ENCODE results near the gene CDC20. TPM values are rescaled to one million over a fixed set of nuclear protein-coding genes. Genes with fewer than 3 reads are reported as not detected.
A peak's percentile ranks its signal among the peaks of the same experiment; 100 is the strongest.
"Not testable (repeated sequence)": the region's sequence is repeated elsewhere in the genome, so short reads cannot be mapped to it uniquely, and the experiment has no call there.

CDC20 gene
- total RNA-seq, 1 donor, result 23.9 TPM

- peak; percentile 75 for DNase-seq (ENCODE audit: low read depth)
- H3K4me3 ChIP-seq (ENCODE audit: low read depth, low read length), result peak within 1 kb of the TSS; percentile 86
- peak; percentile 34 for TF ChIP-seq CTCF (IDR thresholded peaks at IDR 0.05; ENCODE audit: insufficient read depth, low read length)
Measured at GRCh38 chr1:43367904-43368645, 9.3 kb downstream of the CDC20 start, which contains the start of gene ELOVL1. ELOVL1 (minus strand) TSS chr1:43368011; CDS start chr1:43365609, 2,402 bp downstream.

DNA sequence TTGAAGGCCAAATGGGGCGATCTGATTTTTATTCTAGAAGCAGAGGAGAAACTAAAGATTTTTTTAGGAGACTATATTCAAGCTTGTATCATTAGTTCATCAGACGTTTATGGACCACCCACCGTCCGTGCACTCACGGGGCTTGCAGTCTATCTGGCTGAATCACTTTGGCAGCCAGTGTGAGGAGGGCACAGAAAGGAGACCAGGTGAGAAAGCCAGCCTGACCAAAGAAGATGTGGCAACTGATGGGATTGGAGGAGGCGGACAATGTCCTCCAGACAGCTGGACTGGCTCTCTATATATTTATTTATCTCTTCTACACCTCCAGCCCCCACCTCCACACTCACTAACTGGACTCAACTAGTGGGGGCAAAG is 9.9 kb downstream of the CDC20 start:
- no peak for TF ChIP-seq CTCF (IDR thresholded peaks at IDR 0.05; ENCODE audit: insufficient read depth, low read length)
- no peak for DNase-seq (ENCODE audit: low read depth)

DNA sequence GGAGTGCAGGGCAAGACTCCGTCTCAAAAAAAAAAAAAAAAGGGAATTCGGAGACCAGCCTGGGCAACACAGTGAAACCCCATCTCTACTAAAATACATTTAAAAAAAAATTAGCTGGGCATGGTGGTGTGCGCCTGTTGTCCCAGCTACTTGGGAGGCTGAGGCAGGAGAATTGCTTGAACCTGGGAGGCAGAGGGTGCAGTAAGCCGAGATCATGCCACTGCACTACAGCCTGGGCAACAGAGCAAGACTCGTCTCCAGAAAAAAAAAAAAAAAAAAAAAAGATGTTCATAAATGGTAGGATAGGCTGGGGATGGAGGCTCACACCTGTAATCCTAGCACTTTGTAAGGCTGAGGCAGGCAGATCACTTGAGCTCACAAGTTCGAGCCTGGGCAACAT is 11.0 kb downstream of the CDC20 start:
- H3K4me3 ChIP-seq (ENCODE audit: low read depth, low read length); DNase-seq (ENCODE audit: low read depth): not testable (repeated sequence)

More for the DNA sequence above, 9.9 kb downstream of the CDC20 start:
- peak overlapping the region; percentile 72 for H3K4me3 ChIP-seq (ENCODE audit: low read depth, low read length)

DNA sequence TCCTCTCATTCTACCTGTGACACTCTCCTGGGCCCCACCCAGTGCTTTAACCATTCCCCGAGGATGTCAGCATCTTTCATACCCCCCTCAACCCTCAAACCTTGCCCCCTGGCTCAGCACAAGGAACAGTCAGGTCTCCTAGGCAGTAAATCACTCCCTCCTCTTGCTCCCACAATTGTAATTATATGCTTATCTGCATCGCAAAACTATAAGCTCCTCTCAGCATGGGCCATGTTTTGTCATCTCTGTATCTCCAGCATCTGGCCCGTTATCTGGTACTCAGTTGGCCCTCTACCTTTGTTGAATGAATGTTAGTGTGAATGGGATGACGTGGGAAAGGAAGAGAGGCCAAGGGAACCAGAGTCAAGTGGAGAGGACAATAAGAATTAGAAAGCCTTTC is 11.8 kb downstream of the CDC20 start:
- H3K4me3 ChIP-seq (ENCODE audit: low read depth, low read length), result no peak overlapping the region
- no peak for TF ChIP-seq CTCF (IDR thresholded peaks at IDR 0.05; ENCODE audit: insufficient read depth, low read length)
- no peak for DNase-seq (ENCODE audit: low read depth)

DNA sequence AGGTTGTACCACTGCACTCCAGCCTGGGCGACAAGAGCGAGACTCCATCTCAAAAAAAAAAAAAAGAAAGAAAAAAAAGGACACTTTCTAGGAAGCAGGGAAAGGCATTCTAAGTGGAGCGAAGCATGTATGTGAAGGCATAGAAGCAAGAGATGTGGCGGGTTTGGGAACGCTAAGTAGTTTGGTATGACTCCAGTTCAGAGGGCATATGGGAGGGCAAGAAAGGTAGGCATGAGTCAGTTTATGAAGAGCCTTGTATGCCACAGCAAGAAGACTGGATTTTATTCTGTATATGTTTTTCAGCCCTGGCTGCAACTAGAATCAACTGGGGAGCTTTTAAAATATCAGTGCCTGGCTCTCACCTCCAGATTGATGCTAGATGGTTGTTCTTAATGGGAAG is 13.4 kb downstream of the CDC20 start:
- no peak for DNase-seq (ENCODE audit: low read depth)
- TF ChIP-seq CTCF (IDR thresholded peaks at IDR 0.05; ENCODE audit: insufficient read depth, low read length), result no peak
- H3K4me3 ChIP-seq (ENCODE audit: low read depth, low read length), result no peak overlapping the region

- DNase-seq (ENCODE audit: low read depth), result peak; percentile 85
- H3K4me3 ChIP-seq (ENCODE audit: low read depth, low read length), result no peak overlapping the region
- no peak for TF ChIP-seq CTCF (IDR thresholded peaks at IDR 0.05; ENCODE audit: insufficient read depth, low read length)
Measured at GRCh38 chr1:43373066-43373940, 14.5 kb downstream of the CDC20 start.

GRCh38 chr1:43376723-43377235 is 18.0 kb downstream of the CDC20 start:
- TF ChIP-seq CTCF (IDR thresholded peaks at IDR 0.05; ENCODE audit: insufficient read depth, low read length), result no peak
- DNase-seq (ENCODE audit: low read depth), result no peak
- no peak overlapping the region for H3K4me3 ChIP-seq (ENCODE audit: low read depth, low read length)

All from fibroblast of the aortic adventitia (primary cell).